ENCODE data around the gene GDF10.

DNA sequence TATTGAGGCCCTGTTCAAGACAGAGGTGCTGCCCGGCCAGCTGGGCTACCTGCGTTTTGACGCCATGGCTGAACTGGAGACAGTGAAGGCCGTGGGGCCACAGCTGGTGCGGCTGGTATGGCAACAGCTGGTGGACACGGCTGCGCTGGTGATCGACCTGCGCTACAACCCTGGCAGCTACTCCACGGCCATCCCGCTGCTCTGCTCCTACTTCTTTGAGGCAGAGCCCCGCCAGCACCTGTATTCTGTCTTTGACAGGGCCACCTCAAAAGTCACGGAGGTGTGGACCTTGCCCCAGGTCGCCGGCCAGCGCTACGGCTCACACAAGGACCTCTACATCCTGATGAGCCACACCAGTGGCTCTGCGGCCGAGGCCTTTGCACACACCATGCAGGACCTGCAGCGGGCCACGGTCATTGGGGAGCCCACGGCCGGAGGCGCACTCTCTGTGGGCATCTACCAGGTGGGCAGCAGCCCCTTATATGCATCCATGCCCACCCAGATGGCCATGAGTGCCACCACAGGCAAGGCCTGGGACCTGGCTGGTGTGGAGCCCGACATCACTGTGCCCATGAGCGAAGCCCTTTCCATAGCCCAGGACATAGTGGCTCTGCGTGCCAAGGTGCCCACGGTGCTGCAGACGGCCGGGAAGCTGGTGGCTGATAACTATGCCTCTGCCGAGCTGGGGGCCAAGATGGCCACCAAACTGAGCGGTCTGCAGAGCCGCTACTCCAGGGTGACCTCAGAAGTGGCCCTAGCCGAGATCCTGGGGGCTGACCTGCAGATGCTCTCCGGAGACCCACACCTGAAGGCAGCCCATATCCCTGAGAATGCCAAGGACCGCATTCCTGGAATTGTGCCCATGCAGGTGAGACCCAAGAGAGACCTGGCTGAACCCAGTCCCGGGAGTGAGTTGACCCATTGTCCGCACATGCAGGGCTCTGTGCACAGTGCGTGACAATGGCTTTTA, 51.0 kb downstream of the GDF10 start:
- TF ChIP-seq CTCF (IDR thresholded peaks at IDR 0.05): no peak
- TF ChIP-seq POLR2A (IDR thresholded peaks at IDR 0.05): no peak
- TF ChIP-seq POLR2AphosphoS5 (IDR thresholded peaks at IDR 0.05): no peak

Data from transverse colon (tissue), 4 donors.